Measurements from ENCODE around the gene C14orf180.

DNA sequence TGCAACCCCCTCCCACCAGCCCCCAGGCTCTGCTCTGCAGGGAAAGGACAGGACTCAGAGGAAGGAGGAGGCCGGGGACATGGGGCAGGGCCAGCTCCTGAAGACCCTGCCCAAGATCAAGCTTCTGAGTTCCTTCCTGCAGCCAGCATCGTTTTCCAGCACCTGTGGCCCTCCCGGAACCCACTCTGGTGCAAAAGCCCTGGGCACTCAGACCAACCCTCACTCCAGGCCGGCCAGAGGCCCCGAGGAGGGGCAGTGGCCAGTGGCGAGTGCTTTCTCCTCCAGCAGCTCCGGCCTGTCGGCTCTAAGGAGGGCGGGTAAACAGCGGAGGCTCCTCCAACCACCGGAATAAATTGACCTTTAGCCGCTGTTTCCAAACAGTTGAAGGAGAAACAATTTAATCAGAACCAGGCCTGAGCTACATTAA, 14.2 kb downstream of the C14orf180 start:
- TF ChIP-seq ZNF558 (tag by site-specific recombination; IDR thresholded peaks at IDR 0.05) = no peak
- TF ChIP-seq, protein P1, sequence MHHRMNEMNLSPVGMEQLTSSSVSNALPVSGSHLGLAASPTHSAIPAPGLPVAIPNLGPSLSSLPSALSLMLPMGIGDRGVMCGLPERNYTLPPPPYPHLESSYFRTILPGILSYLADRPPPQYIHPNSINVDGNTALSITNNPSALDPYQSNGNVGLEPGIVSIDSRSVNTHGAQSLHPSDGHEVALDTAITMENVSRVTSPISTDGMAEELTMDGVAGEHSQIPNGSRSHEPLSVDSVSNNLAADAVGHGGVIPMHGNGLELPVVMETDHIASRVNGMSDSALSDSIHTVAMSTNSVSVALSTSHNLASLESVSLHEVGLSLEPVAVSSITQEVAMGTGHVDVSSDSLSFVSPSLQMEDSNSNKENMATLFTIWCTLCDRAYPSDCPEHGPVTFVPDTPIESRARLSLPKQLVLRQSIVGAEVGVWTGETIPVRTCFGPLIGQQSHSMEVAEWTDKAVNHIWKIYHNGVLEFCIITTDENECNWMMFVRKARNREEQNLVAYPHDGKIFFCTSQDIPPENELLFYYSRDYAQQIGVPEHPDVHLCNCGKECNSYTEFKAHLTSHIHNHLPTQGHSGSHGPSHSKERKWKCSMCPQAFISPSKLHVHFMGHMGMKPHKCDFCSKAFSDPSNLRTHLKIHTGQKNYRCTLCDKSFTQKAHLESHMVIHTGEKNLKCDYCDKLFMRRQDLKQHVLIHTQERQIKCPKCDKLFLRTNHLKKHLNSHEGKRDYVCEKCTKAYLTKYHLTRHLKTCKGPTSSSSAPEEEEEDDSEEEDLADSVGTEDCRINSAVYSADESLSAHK (tag by site-specific recombination; IDR thresholded peaks at IDR 0.05) = no peak
- no peak for TF ChIP-seq ZNF184 (tag by site-specific recombination; IDR thresholded peaks at IDR 0.05)
- no peak for TF ChIP-seq YY1 (tag by site-specific recombination; IDR thresholded peaks at IDR 0.05)
- TF ChIP-seq, protein P2, sequence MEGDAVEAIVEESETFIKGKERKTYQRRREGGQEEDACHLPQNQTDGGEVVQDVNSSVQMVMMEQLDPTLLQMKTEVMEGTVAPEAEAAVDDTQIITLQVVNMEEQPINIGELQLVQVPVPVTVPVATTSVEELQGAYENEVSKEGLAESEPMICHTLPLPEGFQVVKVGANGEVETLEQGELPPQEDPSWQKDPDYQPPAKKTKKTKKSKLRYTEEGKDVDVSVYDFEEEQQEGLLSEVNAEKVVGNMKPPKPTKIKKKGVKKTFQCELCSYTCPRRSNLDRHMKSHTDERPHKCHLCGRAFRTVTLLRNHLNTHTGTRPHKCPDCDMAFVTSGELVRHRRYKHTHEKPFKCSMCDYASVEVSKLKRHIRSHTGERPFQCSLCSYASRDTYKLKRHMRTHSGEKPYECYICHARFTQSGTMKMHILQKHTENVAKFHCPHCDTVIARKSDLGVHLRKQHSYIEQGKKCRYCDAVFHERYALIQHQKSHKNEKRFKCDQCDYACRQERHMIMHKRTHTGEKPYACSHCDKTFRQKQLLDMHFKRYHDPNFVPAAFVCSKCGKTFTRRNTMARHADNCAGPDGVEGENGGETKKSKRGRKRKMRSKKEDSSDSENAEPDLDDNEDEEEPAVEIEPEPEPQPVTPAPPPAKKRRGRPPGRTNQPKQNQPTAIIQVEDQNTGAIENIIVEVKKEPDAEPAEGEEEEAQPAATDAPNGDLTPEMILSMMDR (tag by site-specific recombination; IDR thresholded peaks at IDR 0.05) = no peak
- TF ChIP-seq, protein P3, sequence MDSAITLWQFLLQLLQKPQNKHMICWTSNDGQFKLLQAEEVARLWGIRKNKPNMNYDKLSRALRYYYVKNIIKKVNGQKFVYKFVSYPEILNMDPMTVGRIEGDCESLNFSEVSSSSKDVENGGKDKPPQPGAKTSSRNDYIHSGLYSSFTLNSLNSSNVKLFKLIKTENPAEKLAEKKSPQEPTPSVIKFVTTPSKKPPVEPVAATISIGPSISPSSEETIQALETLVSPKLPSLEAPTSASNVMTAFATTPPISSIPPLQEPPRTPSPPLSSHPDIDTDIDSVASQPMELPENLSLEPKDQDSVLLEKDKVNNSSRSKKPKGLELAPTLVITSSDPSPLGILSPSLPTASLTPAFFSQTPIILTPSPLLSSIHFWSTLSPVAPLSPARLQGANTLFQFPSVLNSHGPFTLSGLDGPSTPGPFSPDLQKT (IDR thresholded peaks at IDR 0.05; ENCODE audit: borderline replicate concordance, low read depth, low read length) = no peak
- TF ChIP-seq KLF10 (tag by site-specific recombination; IDR thresholded peaks at IDR 0.05) = no peak
- TF ChIP-seq ZNF2 (tag by site-specific recombination; IDR thresholded peaks at IDR 0.05) = no peak
- TF ChIP-seq KLF8 (tag by site-specific recombination; IDR thresholded peaks at IDR 0.05) = no peak
- no peak for TF ChIP-seq ZFP41 (tag by site-specific recombination; IDR thresholded peaks at IDR 0.05; ENCODE audit: borderline replicate concordance)
- TF ChIP-seq, protein P4, sequence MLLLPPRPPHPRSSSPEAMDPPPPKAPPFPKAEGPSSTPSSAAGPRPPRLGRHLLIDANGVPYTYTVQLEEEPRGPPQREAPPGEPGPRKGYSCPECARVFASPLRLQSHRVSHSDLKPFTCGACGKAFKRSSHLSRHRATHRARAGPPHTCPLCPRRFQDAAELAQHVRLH (tag by site-specific recombination; IDR thresholded peaks at IDR 0.05) = no peak
- TF ChIP-seq, protein P5, sequence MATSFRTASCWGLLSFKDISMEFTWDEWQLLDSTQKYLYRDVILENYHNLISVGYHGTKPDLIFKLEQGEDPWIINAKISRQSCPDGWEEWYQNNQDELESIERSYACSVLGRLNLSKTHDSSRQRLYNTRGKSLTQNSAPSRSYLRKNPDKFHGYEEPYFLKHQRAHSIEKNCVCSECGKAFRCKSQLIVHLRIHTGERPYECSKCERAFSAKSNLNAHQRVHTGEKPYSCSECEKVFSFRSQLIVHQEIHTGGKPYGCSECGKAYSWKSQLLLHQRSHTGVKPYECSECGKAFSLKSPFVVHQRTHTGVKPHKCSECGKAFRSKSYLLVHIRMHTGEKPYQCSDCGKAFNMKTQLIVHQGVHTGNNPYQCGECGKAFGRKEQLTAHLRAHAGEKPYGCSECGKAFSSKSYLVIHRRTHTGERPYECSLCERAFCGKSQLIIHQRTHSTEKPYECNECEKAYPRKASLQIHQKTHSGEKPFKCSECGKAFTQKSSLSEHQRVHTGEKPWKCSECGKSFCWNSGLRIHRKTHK (tag by site-specific recombination; IDR thresholded peaks at IDR 0.05) = no peak
